NCI-H510A (cell line): ENCODE results near the gene FAM229A.

Source experiments
- DNase-seq: peaks from one replicate; lab custom pipeline; 2025; lab: John Stamatoyannopoulos, UW

The FAM229A gene

DNA sequence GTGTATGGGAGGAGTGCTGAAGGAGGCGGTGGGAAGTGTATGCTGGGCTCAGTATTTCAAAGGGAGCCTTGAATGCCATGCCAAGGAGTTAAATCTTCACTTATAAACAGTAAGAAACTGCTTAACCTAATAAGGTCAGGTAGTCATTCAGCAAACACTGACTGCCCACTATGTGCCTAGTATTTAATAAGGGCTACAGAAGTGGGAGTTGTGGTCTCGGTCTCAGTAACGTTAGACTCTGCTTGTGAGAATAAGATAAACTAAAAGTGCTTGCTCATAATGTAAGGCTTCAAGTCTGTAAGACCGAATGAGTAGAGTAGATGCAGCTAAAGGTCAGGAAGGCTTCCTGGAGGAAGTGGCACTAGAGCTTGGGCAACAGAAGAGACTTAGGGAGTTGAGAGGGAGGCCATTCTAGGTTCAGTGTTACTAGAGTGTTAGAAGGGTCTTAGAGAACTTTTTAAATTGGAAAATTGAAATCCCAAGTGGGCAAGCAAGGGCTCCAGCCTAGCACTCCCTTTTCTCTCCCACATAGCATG, 32.3 kb downstream of the FAM229A start:
- no peak for DNase-seq

DNA sequence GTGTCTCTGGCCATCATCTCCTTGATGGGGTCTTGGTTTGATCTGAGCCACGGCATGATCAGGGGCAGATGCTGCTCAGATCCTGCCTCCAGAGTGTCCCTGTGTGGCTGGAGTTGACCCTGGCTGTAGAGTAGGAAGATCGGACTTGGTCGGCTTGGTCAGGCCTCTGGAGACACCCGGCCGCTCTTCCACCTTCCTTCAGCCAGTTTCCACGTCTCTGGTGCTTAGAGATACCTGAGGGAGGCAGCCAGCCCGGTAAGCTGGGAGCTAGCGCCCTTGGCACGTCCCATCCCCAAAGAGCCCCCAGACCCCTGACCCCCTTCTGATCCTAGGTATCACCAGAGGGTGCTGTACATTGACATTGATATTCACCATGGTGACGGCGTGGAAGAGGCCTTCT, 35.1 kb downstream of the FAM229A start:
- no peak for DNase-seq

DNA sequence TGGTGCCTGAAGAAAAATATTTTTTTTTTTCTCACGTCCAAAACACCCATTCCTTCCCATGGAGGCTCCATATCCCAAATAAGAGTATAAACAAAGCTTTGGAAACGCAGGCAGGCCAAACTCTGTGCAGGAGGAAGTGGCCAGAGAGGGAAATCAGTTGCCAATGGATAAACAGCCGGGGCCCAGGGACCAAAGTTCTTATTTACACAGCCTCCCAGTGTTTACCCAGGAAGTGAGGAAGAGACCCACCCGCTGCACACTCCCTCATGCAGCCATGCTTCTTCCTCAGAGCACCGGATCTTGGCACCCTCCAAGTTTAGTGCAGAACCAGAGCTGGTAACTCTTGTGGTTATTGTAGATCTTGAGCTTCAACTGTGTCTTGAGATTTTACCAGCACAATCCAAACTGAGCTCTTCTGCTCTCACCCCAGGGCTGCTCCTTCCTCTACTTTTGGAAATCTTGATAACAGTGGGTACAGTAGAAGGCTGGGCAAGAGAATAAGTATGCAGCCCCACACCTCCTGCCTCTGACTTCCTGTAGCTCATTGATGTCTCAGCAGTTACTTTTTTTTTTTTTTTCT, 40.5 kb downstream of the FAM229A start:
- no peak for DNase-seq

DNA sequence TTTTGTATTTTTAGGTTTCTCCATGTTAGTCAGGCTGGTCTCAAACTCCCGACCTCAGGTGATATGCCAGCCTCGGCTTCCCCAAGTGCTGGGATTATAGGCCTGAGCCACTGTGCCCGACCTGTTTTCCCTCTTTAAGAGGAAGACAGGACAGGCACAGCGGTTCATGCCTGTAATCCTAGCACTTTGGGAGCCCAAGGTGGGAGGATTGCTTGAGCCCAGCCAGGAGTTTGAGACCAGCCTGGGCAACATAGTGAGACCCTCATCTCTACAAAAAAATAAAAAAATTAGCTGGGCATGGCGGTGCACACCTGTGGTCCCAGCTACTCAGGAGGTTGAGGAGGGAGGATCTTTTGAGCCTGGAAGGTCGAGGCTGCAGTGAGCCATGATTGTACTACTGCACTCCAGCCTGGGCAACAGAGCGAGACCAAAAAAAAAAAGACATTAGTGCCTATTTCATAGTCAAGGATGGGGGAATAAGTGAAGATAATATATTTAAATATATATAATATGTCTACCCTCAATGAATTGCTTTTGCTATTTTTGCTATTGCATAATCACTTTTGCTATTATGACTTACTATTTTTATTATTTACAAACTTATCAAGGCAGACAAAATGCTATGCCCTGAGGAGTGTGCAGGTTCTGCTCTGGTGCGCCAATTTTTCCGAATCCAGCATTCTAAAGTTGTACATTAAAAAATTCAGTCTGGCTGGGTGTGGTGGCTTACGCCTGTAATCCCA, 44.0 kb downstream of the FAM229A start:
- no peak for DNase-seq

DNA sequence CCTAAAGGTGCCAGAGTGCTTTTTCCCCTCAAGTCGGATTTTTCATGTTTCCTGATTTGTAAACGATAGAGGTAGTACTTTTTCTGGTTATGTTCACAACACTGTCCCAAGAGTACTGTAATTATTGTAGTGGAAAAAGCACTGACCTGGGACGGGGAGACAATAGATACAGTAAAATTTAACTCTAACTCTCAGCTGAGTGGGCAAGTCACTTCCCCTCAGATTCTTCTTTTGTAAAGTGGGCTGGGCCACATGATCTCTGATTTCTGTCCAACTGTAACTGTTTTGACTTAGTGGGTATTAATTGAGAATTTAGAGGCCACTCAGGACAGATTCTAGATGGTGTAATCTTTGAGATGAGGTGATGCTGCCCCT, 45.4 kb downstream of the FAM229A start:
- DNase-seq: no peak

DNA sequence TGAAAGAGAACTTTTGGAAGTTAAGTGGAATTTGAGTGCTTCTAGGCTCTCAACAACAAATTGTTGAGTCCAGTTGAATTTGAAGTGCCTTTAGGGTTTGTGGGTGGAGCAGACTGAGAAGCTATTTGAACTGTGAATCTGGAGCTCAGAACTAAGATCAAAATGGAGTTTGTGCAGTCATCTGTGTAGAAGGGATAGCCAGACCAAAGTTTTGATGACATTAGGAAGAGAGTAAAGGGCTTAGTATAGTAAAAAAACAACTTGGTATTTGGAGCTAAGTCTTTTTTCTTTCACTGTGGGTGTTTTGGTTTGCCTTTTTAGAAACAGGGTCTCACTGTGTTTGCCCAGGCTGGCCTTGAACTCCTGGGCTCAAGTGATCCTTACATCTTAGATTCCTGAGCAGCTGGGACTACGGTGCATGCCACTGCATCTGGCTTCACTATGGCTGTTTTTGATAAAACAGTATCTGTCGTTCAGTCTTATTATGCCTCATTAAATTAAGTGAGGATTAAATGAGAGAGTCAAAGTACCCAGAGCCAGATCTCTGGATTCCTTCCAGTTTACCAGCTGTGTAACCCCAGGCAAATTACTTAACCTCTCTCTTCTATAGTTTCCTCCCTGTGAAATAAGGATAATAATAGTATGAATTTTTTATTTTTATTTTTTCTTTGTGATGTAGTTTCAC, 50.4 kb downstream of the FAM229A start:
- DNase-seq: no peak
